Coronary artery (tissue), 2 donors: ENCODE data around the gene KAT8.

Experiments
- DNase-seq: peaks from one replicate; pipeline ENCODE4 v3.0.0-alpha.2; 2017; ENCODE audit warnings: low spot score
- H3K27ac ChIP-seq, 2 donors: fragments of 200-600 bp; sonication (generic); one replicate each; pipeline ENCODE4 v1.5.1; 2016 to 2019
- H3K4me3 ChIP-seq: fragments of 200-600 bp; sonication (generic); 2 replicates; pipeline ENCODE4 v1.5.1; 2016; ENCODE audit warnings: mild to moderate bottlenecking, moderate library complexity
- TF ChIP-seq, protein P1 (sequence below): fragments of 200-600 bp; sonication (generic); IDR thresholded peaks from one replicate; pipeline ENCODE4 v1.5.1; 2019; ENCODE audit warnings: antibody characterized with exemption

Gene KAT8

DNA sequence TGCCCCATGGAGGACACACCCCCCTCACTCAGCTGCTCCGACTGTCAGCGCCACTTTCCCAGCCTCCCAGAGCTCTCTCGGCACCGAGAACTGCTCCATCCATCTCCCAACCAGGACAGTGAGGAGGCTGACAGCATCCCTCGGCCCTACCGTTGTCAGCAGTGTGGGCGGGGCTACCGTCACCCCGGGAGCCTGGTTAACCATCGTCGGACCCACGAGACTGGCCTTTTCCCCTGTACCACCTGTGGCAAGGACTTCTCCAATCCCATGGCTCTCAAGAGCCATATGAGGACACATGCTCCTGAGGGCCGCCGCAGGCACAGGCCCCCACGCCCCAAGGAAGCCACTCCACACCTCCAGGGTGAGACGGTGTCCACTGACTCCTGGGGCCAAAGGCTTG is 41.1 kb upstream of the KAT8 start:
- no peak for DNase-seq
- no peak overlapping the region for H3K27ac ChIP-seq
- TF ChIP-seq, protein P1, sequence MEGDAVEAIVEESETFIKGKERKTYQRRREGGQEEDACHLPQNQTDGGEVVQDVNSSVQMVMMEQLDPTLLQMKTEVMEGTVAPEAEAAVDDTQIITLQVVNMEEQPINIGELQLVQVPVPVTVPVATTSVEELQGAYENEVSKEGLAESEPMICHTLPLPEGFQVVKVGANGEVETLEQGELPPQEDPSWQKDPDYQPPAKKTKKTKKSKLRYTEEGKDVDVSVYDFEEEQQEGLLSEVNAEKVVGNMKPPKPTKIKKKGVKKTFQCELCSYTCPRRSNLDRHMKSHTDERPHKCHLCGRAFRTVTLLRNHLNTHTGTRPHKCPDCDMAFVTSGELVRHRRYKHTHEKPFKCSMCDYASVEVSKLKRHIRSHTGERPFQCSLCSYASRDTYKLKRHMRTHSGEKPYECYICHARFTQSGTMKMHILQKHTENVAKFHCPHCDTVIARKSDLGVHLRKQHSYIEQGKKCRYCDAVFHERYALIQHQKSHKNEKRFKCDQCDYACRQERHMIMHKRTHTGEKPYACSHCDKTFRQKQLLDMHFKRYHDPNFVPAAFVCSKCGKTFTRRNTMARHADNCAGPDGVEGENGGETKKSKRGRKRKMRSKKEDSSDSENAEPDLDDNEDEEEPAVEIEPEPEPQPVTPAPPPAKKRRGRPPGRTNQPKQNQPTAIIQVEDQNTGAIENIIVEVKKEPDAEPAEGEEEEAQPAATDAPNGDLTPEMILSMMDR = no peak
- no peak overlapping the region for H3K4me3 ChIP-seq

DNA sequence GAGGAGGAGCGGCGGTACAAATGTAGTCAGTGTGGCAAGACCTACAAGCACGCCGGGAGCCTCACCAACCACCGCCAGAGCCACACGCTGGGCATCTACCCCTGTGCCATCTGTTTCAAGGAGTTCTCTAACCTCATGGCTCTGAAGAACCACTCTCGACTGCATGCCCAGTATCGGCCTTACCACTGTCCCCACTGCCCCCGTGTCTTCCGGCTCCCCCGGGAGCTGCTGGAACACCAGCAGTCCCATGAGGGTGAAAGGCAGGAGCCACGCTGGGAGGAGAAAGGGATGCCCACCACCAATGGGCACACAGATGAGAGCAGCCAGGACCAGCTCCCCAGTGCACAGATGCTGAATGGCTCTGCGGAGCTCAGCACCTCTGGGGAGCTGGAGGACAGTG is 40.4 kb upstream of the KAT8 start:
- TF ChIP-seq, protein P1 = no peak
- DNase-seq = no peak
- H3K4me3 ChIP-seq = no peak overlapping the region
- H3K27ac ChIP-seq = no peak overlapping the region

DNA sequence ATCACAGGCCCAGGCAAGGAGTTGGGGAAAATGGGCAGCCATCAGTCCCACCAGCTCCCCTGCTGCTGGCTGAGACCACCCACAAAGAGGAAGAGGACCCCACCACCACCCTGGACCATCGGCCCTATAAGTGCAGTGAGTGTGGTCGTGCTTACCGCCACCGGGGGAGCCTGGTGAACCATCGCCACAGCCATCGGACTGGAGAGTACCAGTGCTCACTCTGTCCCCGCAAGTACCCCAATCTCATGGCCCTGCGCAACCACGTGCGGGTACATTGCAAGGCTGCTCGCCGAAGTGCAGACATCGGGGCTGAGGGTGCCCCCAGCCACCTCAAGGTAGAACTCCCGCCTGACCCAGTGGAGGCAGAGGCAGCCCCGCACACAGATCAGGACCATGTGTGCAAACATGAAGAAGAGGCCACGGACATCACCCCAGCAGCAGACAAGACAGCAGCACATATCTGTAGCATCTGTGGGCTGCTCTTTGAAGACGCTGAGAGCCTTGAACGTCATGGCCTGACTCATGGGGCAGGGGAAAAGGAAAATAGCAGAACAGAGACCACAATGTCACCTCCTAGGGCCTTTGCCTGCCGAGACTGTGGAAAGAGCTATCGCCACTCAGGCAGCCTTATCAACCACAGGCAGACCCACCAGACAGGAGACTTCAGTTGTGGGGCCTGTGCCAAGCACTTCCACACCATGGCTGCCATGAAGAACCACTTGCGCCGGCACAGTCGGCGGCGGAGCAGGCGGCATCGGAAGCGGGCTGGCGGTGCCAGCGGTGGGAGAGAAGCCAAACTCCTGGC is 39.7 kb upstream of the KAT8 start:
- Histone ChIP-seq H3K4me3 (no peak overlapping the region), H3K27ac (no peak overlapping the region)
- DNase-seq = no peak
- TF ChIP-seq, protein P1 = no peak

DNA sequence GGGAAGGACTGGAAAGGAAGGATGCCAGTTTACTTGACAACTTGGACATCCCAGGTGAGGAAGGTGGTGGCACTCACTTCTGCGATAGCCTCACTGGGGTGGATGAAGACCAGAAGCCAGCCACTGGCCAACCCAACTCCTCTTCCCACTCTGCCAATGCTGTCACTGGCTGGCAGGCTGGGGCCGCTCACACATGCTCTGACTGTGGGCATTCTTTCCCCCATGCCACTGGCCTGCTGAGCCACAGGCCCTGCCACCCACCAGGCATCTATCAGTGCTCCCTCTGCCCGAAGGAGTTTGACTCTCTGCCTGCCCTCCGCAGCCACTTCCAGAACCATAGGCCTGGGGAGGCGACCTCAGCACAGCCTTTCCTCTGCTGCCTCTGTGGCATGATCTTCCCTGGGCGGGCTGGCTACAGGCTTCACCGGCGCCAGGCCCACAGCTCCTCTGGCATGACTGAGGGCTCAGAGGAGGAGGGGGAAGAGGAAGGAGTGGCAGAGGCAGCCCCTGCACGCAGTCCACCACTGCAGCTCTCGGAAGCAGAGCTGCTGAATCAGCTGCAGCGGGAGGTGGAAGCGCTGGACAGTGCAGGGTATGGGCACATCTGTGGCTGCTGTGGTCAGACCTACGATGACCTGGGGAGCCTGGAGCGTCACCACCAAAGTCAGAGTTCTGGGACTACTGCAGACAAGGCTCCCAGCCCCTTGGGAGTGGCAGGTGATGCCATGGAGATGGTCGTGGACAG is 38.7 kb upstream of the KAT8 start:
- no peak for DNase-seq
- Histone ChIP-seq H3K4me3 (no peak overlapping the region), H3K27ac (no peak overlapping the region)
- TF ChIP-seq, protein P1 = no peak

DNA sequence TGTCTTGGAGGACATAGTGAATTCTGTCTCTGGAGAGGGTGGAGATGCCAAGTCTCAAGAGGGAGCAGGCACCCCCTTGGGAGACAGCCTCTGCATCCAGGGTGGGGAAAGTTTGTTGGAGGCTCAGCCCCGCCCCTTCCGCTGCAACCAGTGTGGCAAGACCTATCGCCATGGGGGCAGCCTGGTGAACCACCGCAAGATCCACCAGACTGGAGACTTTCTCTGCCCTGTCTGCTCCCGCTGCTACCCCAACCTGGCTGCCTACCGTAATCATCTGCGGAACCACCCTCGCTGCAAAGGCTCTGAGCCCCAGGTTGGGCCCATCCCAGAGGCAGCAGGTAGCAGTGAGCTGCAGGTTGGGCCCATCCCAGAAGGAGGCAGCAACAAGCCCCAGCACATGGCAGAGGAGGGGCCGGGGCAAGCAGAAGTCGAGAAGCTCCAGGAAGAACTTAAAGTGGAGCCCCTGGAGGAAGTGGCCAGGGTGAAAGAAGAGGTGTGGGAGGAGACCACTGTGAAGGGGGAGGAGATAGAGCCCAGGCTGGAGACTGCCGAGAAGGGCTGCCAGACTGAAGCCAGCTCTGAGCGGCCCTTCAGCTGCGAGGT is 38.0 kb upstream of the KAT8 start:
- Histone ChIP-seq H3K27ac (no peak overlapping the region), H3K4me3 (no peak overlapping the region)
- TF ChIP-seq, protein P1 = no peak
- DNase-seq = no peak

DNA sequence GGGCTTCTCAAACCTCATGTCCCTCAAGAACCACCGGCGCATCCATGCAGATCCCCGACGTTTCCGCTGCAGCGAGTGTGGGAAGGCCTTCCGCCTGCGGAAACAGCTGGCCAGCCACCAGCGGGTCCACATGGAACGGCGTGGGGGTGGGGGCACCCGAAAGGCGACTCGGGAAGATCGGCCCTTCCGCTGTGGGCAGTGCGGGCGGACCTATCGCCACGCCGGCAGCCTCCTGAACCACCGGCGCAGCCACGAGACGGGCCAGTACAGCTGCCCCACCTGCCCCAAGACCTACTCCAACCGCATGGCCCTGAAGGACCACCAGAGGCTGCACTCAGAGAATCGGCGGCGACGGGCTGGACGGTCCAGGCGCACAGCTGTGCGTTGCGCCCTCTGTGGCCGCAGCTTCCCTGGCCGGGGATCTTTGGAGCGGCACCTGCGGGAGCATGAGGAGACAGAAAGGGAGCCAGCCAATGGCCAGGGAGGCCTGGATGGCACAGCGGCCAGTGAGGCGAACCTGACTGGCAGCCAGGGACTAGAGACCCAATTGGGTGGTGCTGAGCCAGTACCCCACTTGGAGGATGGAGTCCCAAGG is 37.3 kb upstream of the KAT8 start:
- Histone ChIP-seq H3K4me3 (no peak overlapping the region), H3K27ac (no peak overlapping the region)
- TF ChIP-seq, protein P1 = no peak
- DNase-seq = no peak
